ENCODE data around the gene NCOR2. TPM values are rescaled to one million over a fixed set of nuclear protein-coding genes. Genes with fewer than 3 reads are reported as not detected.

NCOR2 gene
- total RNA-seq, 2 donors from 2014 or later, result 228 to 229 TPM

DNA sequence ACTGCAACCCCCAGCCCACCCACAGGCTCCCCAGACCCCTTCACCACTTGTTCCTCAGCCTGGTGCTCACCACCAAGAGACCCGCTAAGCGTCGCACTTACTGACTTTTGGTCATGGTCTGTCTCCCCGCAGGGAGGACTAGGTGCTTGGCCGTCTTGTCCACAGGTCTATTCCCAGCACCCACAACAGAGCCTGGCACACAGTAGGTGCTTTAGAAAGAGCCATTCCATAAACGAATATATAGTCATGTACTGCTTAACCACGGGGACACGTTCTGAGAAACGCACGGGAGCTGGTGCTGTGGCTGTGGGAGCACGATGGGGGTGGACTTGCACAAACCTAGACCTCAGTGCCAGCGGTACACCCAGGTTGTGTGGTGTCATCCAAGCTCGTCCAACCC, 34.0 kb downstream of the NCOR2 start:
- TF ChIP-seq CTCF (IDR thresholded peaks at IDR 0.05), result no peak
- DNase-seq (ENCODE audit: low spot score) (no peak), ATAC-seq (ENCODE audit: insufficient number of reproducible peaks, low FRiP score, low read depth) (no peak)
- no peak overlapping the region for H3K4me3 ChIP-seq
- no peaks in the 10 kb centered on the region for H3K27me3 ChIP-seq (replicated peaks; ENCODE audit: insufficient read depth)
- peaks cover 12 to 15% of the 10 kb centered on the region in 2 donors for H3K4me1 ChIP-seq (ENCODE audit: control insufficient read depth in 1 of 2, low read depth in 2 of 2)
- no peak overlapping the region for H3K27ac ChIP-seq
- H3K9me3 ChIP-seq, result no peaks in the 10 kb centered on the region
- H3K36me3 ChIP-seq, result peaks cover 15% of the 10 kb centered on the region

DNA sequence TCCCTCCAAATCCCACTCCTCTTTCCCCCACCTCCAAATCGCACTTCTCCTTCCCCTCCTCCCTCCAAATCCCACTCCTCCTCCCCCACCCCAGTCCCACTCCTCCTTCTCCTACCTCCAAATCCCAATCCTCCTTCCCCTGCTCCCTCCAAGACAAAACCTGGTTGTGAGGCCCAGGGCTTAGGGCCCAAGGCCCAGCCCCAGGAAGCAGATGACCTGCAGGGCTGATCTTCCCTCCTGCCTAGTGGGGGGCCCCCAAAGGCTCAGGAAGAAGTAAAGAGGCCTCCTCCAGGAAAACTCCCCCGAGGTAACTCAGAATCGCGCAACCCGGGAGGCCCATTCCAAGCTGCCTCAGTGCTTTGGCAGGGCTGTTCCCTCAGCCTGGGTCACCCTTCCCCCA, 34.4 kb downstream of the NCOR2 start:
- Histone ChIP-seq H3K4me1 (ENCODE audit: control insufficient read depth in 1 of 2, low read depth in 2 of 2) (peaks cover 7 to 10% of the 10 kb centered on the region in 2 donors), H3K9me3 (no peaks in the 10 kb centered on the region), H3K36me3 (peaks cover 15% of the 10 kb centered on the region), H3K27me3 (replicated peaks; ENCODE audit: insufficient read depth) (no peaks in the 10 kb centered on the region), H3K4me3 (no peak overlapping the region), H3K27ac (no peak overlapping the region)
- ATAC-seq (ENCODE audit: insufficient number of reproducible peaks, low FRiP score, low read depth) (no peak), DNase-seq (ENCODE audit: low spot score) (no peak)
- TF ChIP-seq CTCF (IDR thresholded peaks at IDR 0.05), result no peak

DNA sequence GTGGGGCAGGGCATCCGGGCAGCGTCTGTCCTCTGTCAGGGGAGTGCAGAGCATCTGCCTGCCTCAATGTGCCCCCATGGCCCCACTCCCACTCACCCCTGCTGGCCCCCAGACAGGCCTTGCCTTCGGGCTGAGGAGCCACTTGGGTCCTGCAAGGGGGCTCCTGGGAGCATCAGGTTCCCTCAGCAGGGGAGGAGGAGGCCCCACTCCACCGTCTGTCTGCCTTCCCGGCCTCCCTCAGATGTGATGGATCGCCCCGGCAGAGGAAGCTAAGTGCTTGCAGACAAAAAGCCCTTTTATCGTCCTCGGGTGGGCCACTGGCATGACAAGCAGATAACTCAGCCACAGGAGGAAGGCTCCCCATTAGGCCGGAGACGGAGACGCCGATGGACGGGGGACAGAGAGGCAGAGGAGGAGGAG, 35.1 kb downstream of the NCOR2 start:
- ATAC-seq (ENCODE audit: insufficient number of reproducible peaks, low FRiP score, low read depth) (no peak), DNase-seq (ENCODE audit: low spot score) (no peak)
- TF ChIP-seq CTCF (IDR thresholded peaks at IDR 0.05), result no peak
- no peak overlapping the region for H3K27ac ChIP-seq
- H3K27me3 ChIP-seq (replicated peaks; ENCODE audit: insufficient read depth), result no peaks in the 10 kb centered on the region
- H3K4me1 ChIP-seq (ENCODE audit: control insufficient read depth in 1 of 2, low read depth in 2 of 2), result peaks cover 2 to 4% of the 10 kb centered on the region in 2 donors
- H3K9me3 ChIP-seq, result no peaks in the 10 kb centered on the region
- no peak overlapping the region for H3K4me3 ChIP-seq
- peaks cover 15% of the 10 kb centered on the region for H3K36me3 ChIP-seq

DNA sequence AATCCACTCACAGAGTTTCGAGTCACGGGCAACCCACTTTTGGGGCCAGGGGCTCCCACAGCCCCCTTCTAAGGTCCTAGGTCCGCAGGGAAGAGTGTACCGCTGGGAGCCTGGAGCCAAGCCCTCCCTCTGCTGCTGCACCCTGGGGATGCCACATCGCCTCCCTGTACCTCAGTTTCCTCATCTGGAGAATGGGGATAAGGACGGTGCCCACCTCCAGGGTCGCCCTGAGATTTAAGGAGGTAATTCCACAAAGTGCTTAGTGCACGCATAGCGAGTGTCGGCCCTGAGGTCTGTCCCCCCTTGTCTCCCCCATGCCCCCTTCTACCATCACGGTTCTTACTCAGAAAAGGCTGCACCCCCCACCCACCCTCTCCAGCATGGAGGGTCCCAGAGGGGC, 35.5 kb downstream of the NCOR2 start:
- H3K36me3 ChIP-seq, result peaks cover 15% of the 10 kb centered on the region
- no peaks in the 10 kb centered on the region for H3K4me1 ChIP-seq (ENCODE audit: control insufficient read depth in 1 of 2, low read depth in 2 of 2)
- no peaks in the 10 kb centered on the region for H3K27me3 ChIP-seq (replicated peaks; ENCODE audit: insufficient read depth)
- ATAC-seq (ENCODE audit: insufficient number of reproducible peaks, low FRiP score, low read depth), result no peak
- no peak for DNase-seq (ENCODE audit: low spot score)
- H3K4me3 ChIP-seq, result no peak overlapping the region
- H3K27ac ChIP-seq, result no peak overlapping the region
- no peak for TF ChIP-seq CTCF (IDR thresholded peaks at IDR 0.05)
- no peaks in the 10 kb centered on the region for H3K9me3 ChIP-seq

GRCh38 chr12:124531281-124531745, 36.1 kb downstream of the NCOR2 start:
- no peak for DNase-seq (ENCODE audit: low spot score)
- Histone ChIP-seq H3K4me1 (ENCODE audit: control insufficient read depth in 1 of 2, low read depth in 2 of 2) (no peaks in the 10 kb centered on the region), H3K9me3 (no peaks in the 10 kb centered on the region), H3K27me3 (replicated peaks; ENCODE audit: insufficient read depth) (no peaks in the 10 kb centered on the region), H3K27ac (no peak overlapping the region), H3K36me3 (peaks cover 15% of the 10 kb centered on the region), H3K4me3 (no peak overlapping the region)
- no peak for ATAC-seq (ENCODE audit: insufficient number of reproducible peaks, low FRiP score, low read depth)
- no peak for TF ChIP-seq CTCF (IDR thresholded peaks at IDR 0.05)

All from thoracic aorta (tissue), 2 donors.